CD4-positive, alpha-beta T cell treated with Interleukin-17A for 1 hour (primary cell): ENCODE results near the gene FKBP1C.
"Not testable (repeated sequence)": the region's sequence is repeated elsewhere in the genome, so short reads cannot be mapped to it uniquely, and the experiment has no call there.

Experiments
- DNase-seq: peaks from one replicate; pipeline ENCODE4 v3.0.0-alpha.2; 2020

FKBP1C gene

DNA sequence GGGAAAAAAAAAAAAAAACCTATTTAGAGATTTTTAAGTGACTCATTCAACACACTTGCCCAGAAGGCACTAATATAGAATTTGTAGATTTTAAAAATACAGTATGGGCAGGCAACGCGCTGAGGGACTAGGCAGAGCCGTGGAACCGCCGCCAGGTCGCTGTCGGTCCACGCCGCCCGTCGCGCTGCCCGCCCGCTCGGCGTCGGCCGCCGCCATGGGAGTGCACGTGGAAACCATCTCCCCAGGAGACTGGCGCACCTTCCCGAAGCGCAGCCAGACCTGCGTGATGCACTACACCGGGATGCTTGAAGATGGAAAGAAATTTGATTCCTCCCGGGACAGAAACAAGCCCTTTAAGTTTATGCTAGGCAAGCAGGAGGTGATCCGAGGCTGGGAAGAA is at the start of gene FKBP1C:
Gene FKBP1C, plus strand, starts transcription at position 127 of the 400 bp plus-strand sequence.
- DNase-seq, result not testable (repeated sequence)

DNA sequence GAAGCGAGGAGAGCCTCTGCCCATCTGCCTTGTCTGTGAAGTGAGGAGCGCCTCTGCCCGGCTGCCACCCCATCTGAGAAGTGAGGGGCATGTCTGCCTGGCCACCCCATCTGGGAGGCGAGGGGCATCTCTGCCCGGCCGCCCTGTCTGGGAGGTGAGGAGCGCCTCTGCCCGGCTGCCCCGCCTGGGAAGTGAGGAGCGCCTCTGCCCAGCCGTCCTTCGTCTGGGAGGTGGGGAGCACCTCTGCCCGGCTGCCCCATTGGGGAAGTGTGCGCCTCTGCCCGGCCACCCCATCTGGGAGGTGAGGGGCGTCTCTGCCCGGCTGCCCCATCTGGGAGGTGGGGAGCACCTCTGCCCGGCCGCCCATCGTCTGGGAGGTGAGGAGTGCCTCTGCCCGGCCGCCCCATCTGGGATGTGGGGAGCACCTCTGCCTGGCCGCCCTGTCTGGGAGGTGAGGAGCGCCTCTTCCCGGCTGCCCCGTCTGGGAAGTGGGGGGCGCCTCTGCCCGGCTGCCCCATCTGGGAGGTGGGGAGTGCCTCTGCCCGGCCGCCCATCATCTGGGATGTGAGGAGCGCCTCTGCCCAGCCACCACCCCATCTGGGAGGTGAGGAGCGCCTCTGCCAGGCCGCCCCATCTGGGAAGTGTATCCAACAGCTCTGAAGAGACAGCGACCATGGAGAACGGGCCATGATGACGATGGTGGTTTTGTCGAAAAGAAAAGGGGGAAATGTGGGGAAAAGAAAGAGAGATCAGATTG is 47.0 kb upstream of the FKBP1C start:
- DNase-seq, result not testable (repeated sequence)

- no peak for DNase-seq
Observed at GRCh38 chr6:63174173-63174572, 37.1 kb upstream of the FKBP1C start.

DNA sequence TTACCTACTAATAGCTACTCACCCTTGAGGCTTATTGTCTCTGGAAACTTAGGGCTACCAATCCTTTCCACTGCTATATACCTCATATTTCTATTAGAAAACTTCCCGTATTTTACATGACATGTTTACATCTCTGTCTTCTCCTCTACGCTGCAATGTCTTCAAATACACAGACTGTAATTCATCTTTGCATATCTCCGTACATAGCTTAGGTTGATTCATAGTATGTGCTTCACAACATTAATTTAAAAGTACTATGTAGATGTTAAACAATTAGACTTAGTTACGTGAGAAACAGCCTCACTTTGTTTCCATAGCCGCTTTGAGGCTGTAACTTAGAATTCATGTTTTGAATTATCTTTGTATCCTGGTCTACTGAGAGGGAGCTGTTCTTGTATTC is 35.1 kb upstream of the FKBP1C start:
- no peak for DNase-seq

DNA sequence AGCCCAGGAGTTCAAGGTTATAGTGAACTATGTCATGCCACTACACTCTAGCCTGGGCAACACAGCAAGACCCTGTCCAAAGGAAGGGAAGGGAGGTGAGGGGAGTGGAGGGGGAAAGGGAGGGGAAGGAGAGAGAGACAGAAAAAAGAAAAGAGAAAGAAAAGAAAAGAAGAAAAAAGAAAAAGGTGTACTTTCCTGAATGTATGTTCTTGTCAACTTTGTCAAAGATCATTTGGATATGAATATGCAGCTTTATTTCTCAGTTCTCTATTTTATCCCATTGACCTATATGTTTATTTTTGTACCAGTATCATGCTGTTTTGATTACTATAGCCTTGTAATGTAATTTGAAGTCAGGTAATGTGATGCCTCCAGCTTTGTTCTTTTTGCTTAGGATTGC is 30.9 kb upstream of the FKBP1C start:
- no peak for DNase-seq

DNA sequence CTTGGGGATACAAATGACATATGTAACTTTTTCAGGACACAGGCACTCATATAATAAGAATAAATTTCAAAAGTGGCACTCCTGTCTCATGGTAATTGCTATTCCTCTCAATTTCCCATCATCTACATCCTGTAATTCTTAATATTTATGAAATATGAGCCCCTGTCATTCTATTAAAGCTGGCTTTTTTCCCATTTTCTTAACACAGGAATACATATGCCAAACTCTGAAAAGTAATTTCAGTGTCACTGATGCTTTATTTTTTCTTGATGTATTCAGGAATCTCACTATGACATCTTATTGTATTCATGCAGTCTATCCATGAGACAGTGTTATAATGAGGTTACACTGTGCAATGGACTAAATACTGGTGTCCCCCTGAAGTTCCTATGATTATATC is 24.3 kb upstream of the FKBP1C start:
- no peak for DNase-seq

- DNase-seq, result no peak
Observed at GRCh38 chr6:63188828-63189227, 22.4 kb upstream of the FKBP1C start.

DNA sequence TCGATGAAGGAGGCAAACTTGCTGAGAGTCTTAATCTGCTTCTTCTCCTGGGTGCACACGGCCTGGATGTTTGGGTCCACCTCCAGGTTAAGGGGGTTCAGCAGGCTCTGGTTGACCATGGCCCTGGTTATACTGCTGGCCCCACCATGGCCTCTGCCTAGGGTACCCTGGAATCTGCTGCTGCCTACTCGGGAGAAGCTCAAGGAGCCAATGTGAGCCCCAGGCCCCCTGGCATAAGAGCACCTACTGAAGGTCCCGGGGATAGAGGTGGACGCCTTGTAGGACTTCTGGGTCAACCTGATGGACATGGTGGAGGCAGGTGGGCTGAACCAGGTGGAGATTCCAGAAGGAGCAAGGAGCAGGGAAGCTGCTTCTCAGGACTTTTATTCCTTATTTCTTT is 17.9 kb upstream of the FKBP1C start:
- DNase-seq, result no peak

DNA sequence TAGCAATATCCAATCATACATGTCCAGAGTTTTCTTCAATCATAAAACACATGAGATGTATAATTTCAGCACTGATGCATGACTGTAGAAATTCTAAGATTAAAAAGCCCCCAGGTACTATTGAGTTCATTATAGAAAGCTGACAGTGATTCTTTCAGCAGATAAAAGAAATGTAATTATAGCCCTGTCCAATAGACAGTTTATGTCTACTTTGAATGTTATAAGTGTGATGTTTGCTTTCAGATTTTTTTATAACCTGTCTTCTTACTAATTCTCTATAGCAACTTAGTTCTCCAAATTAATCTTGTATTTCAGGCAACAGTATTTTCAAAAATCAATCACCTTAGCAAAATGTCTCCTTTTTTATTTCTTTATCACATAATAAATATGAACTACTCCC is 13.5 kb upstream of the FKBP1C start:
- no peak for DNase-seq

DNA sequence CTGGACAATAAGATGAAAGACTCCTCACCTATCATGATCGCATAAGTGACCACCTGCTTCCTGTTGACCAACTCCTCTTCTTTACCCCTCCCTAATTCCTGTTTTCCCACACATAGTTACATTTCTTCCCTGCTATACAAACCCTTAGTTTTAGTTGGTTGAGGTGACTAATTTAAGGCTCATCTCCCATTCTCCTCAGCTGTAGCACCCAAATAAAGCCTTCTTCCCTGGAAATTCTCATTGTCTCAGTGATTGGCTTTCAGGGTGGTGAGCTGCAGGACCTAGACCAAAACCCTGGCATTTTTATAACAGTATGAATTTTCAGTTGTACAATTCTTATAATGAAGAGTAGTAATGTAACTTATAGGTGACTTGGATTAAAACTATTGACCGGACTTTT is 2.1 kb downstream of the FKBP1C start:
- DNase-seq, result no peak

DNA sequence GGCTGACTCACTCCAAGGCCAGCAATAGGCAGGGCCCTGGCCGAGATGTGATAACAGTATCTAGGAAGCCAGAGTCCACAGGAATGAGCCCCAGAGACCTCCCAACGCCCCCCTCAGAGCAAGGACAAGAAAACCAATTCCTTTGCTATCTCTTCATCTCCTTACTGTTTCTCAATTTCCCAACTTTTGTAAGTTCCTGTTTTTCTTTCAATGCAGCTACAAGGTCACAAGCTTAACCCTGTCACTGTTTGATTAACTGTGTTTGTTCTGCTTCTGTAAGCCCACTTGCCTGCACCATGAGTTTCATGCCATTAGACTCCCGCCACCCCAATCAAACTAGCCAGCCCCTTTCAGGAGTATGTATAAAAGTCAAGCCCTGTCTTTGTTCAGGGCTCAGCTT is 3.5 kb downstream of the FKBP1C start:
- DNase-seq, result no peak

DNA sequence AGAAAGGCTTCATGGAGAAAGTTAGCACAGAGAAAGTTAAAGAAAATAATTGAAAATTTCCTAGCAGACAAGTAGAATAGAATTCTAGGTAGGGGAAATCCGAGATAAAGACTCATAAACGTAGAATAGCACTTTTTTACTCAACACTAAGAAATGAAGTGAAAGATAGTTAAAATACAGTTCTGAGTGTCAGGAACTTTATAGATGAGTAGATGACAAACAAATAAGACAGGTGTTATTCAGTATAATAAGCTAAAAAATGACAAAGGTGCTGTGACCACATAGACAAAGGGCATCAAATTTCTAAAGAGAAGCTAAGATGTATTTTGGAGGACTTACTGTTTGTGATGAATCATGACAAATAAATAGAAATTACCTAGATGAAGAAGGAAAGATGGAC is 12.9 kb downstream of the FKBP1C start:
- DNase-seq, result no peak

DNA sequence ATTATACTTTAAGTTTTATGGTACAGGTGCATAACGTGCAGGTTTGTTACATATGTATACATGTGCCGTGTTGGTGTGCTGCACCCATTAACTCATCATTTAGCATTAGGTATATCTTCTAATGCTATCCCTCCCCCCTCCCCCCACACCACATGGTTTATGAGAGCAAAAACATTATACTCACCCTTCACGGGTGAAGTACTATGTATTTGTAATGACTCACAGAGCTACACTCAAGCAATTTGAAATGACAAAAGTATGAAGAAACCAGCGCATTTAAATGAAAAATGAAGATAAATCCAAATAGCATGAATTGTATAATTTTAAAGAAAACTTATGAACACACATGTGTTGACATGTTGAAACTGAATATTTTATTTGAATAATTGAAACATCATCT is 14.7 kb downstream of the FKBP1C start:
- DNase-seq, result not testable (repeated sequence)

DNA sequence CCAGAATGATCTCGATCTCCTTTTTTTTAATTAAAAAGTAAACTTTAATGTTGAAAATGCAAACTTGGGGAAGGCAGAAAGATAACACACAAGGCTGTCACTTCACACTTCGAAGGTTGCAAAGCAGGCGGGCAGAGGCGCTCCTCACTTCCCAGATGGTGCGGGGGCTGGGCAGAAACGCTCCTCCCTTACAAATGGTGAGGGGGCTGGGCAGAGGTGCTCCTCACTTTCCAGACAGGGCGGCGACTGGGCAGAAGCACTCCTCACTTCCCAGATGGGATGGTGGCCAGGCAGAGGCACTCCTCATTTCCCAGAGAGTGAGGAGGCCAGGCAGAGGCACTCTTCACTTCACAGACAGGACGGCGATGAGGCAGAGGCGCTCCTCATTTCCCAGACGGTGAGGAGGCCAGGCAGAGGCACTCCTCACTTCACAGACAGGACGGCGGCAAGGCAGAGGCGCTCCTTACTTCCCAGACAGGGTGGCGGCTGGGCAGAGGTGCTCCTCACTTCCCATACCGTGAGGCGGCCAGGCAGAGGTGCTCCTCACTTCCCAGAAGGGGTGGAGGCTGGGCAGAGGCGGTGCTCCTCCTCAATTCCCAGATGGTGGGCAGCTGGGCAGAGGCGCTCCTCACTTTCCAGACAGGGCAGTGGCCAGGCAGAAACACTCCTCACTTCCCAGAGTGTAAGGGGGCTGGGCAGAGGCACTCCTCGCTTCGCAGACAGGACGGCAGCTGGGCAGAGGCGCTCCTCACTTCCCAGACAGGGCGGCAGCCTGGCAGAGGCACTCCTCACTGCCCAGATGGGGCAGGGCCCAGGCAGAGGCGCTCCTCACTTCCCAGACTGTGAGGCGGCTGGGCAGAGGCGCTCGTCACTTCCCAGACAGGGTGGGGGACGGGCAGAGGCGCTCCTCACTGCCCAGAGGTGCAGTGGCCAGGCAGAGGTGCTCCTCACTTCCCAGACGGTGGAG is 16.9 kb downstream of the FKBP1C start:
- DNase-seq, result not testable (repeated sequence)

GRCh38 chr6:63230027-63230426 is 18.8 kb downstream of the FKBP1C start:
- DNase-seq, result not testable (repeated sequence)

DNA sequence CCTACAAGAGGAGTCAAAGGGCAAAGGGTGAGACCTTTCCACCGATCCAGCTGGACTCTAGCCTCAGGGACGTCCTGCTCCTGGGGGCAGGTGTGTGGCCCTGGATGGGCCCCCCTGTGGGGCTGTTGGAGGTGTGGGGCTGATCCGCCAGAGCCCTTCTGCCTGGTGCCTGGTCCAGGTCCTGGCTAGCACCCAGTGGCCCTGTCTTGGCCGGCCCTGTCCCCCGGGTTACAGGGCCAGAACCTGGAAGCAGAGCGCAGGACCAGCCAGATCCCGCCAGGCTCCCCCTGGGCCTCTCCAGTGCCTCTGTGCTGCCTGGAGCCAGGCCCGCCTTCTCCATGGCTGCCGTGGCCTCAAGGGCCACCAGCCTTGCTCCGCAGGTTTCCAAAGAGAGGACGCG is 19.2 kb downstream of the FKBP1C start:
- not testable (repeated sequence) for DNase-seq

DNA sequence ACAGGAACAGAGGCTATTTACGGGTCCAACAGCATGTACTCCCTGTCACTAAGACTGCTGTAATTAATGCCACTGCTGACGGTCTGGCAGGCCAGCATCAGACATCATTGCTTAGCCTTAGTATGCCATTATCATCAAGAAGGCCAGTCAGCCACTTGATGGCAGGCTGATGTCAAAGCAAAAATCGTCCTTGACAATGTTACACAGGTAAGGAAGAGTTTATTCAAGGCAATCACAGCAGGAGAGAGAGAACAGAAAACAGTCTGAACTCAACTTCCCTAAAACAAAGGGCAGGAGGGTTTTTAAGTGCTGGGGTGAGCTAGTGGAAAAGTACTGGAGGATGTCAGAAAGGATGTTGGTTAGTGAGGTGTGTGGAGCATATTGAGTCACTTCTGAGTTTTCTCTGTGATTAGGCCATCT is 25.1 kb downstream of the FKBP1C start:
- DNase-seq, result no peak

- no peak for DNase-seq
Observed at GRCh38 chr6:63245420-63245819, 34.2 kb downstream of the FKBP1C start.

- no peak for DNase-seq
Observed at GRCh38 chr6:63245909-63246308, 34.6 kb downstream of the FKBP1C start.

GRCh38 chr6:63246581-63246980 is 35.3 kb downstream of the FKBP1C start:
- DNase-seq, result no peak

DNA sequence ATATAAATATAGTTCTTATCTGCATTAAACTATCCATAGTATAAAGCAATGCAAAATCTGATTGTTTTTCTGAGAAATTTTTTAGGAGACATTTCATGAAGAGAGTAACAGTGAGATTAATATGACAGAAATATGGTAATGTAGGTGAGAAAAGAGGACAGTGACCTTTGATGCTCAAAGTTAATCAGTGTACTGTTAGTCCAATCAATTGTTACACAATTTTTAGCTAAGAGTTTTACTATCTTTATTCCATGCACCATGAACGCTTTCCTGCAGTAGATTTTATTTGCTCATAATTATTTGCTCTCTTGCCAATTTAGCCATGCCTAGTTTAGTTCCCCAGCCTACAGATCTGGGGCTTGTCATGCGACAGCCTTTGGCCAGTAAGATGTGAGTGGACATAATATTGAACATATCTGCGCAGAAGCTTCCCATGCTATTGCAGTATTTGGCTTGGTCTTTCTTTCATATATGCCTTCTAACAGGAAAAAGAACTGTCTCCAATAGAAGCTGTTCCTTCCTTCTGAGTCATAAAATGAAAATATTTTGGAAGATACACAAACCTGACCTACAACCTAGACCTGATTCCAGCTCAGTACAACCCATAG is 38.7 kb downstream of the FKBP1C start:
- DNase-seq, result no peak

DNA sequence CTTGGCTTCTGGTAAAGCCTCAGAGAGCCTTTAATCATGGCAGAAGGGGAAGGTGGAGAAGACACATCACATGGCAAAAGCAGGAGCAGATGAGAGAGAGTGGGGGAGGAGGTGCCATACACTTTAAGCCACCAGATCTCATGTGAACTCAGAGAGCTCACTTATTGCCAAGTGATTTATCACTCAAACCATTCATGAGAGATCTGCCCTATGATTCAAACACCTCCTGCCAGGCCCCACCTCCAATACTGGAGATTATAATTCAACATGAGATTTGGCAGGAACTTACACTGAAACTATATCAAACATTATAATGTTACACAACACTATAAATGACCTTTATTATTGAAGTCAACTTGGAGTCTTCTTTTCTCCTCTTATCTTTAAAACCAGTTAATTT is 47.9 kb downstream of the FKBP1C start:
- DNase-seq, result no peak

GRCh38 chr6:63261820-63262219 is 50.6 kb downstream of the FKBP1C start:
- no peak for DNase-seq
